DMS79 treated with DMSO at 0.1 percent for 48 hours (cell line): ENCODE data around the gene SNX10.
A peak's percentile ranks its signal among the peaks of the same experiment; 100 is the strongest.

Source experiments
- DNase-seq: peaks from one replicate; lab custom pipeline; 2025; lab: John Stamatoyannopoulos, UW

SNX10 gene

GRCh38 chr7:26369593-26369992, 77.9 kb downstream of the SNX10 start:
- peak; percentile 71 for DNase-seq

GRCh38 chr7:26370011-26370410, 78.3 kb downstream of the SNX10 start:
- DNase-seq, result no peak

- no peak for DNase-seq
Measured at GRCh38 chr7:26372249-26372648, 80.6 kb downstream of the SNX10 start.

- peak; percentile 20 for DNase-seq
Measured at GRCh38 chr7:26372704-26373103, 81.0 kb downstream of the SNX10 start.

GRCh38 chr7:26374647-26375373, 83.1 kb downstream of the SNX10 start:
- DNase-seq, result peak; percentile 52

- DNase-seq, result peak; percentile 67
Measured at GRCh38 chr7:26375726-26376174, 84.1 kb downstream of the SNX10 start.

- peak; percentile 74 for DNase-seq
Measured at GRCh38 chr7:26376175-26376917, 84.7 kb downstream of the SNX10 start.

- DNase-seq, result peak; percentile 39
Measured at GRCh38 chr7:26378016-26378415, 86.4 kb downstream of the SNX10 start.

GRCh38 chr7:26379711-26380110, 88.0 kb downstream of the SNX10 start:
- peak; percentile 25 for DNase-seq

- no peak for DNase-seq
Measured at GRCh38 chr7:26381476-26382353, 90.1 kb downstream of the SNX10 start.

GRCh38 chr7:26385240-26385639, 93.6 kb downstream of the SNX10 start:
- no peak for DNase-seq

- DNase-seq, result no peak
Measured at GRCh38 chr7:26387731-26388130, 96.1 kb downstream of the SNX10 start.

GRCh38 chr7:26388256-26388655, 96.6 kb downstream of the SNX10 start:
- DNase-seq, result no peak

GRCh38 chr7:26390016-26390415, 98.4 kb downstream of the SNX10 start:
- DNase-seq, result no peak

- DNase-seq, result no peak
Measured at GRCh38 chr7:26393818-26394217, 102.2 kb downstream of the SNX10 start.

GRCh38 chr7:26397332-26397731, 105.7 kb downstream of the SNX10 start:
- no peak for DNase-seq

GRCh38 chr7:26397796-26398426, 106.2 kb downstream of the SNX10 start:
- peak; percentile 68 for DNase-seq

GRCh38 chr7:26398427-26398755, 106.7 kb downstream of the SNX10 start:
- DNase-seq, result peak; percentile 82

- peak; percentile 89 for DNase-seq
Measured at GRCh38 chr7:26398756-26399509, 107.3 kb downstream of the SNX10 start.

- peak; percentile 65 for DNase-seq
Measured at GRCh38 chr7:26399736-26400135, 108.1 kb downstream of the SNX10 start.

GRCh38 chr7:26403640-26404039, 112.0 kb downstream of the SNX10 start:
- DNase-seq, result no peak
